WTC11 (cell line): ENCODE data around the gene CTDSPL. TPM values are rescaled to one million over a fixed set of nuclear protein-coding genes. Genes with fewer than 3 reads are reported as not detected.

ENCODE experiments used
- ATAC-seq: fragments of 200-7000 bp; cut with Tn5 transposase; 2 replicates; pipeline ENCODE4 v1.10.0; 2021; ENCODE audit warnings: mild to moderate bottlenecking, moderate library complexity
- CTCF ChIA-PET: fragments of 300-600 bp; sonication (Branson Sonifier 250); formaldehyde crosslinking; loops from one replicate; lab custom pipeline; 2021; ENCODE audit warnings: antibody characterized with exemption; lab: Charles Lee
- POLR2A ChIA-PET: fragments of 350-600 bp; sonication (Branson Sonifier 250); formaldehyde crosslinking; loops from one replicate; lab custom pipeline; 2021; ENCODE audit warnings: antibody characterized with exemption; lab: Charles Lee
- DNase-seq: peaks from one replicate; pipeline ENCODE4 v3.0.0; 2021; ENCODE audit warnings: low spot score
- H3K27ac Mint-ChIP-seq: 2 replicates; pipeline ENCODE4 v1.8.0; 2021; ENCODE audit warnings: mixed read lengths
- H3K27me3 Mint-ChIP-seq: 2 replicates; pipeline ENCODE4 v1.8.0; 2021; ENCODE audit warnings: low read depth, mild to moderate bottlenecking, moderate library complexity, mixed read lengths
- H3K36me3 Mint-ChIP-seq: 2 replicates; pipeline ENCODE4 v1.8.0; 2021; ENCODE audit warnings: mixed read lengths
- H3K4me1 Mint-ChIP-seq: 2 replicates; pipeline ENCODE4 v1.8.0; 2022; ENCODE audit warnings: mixed read lengths
- H3K4me3 Mint-ChIP-seq: 2 replicates; pipeline ENCODE4 v1.8.0; 2021; ENCODE audit warnings: mild to moderate bottlenecking, moderate library complexity, mixed read lengths
- H3K9me3 Mint-ChIP-seq: 2 replicates; pipeline ENCODE4 v1.8.0; 2021; ENCODE audit warnings: mixed read lengths
- AFF4 ChIP-seq: sonication (generic); formaldehyde crosslinking; IDR thresholded peaks from 2 replicates; pipeline ENCODE4 v1.8.1; 2023; ENCODE audit warnings: mild to moderate bottlenecking, missing genetic modification reagents, borderline replicate concordance
- ARID4B ChIP-seq: sonication (generic); formaldehyde crosslinking; IDR thresholded peaks from 2 replicates; pipeline ENCODE4 v1.8.0; 2023; ENCODE audit warnings: missing genetic modification reagents, mild to moderate bottlenecking, borderline replicate concordance
- EMX1 ChIP-seq: fragments of 250-450 bp; sonication (Bioruptor Pico); IDR thresholded peaks from 2 replicates; pipeline ENCODE4 v1.8.0; 2021; ENCODE audit warnings: mild to moderate bottlenecking
- ERG ChIP-seq: fragments of 250-450 bp; sonication (Bioruptor Pico); IDR thresholded peaks from 2 replicates; pipeline ENCODE4 v1.8.0; 2021; ENCODE audit warnings: mild to moderate bottlenecking
- GABPB1 ChIP-seq: sonication (generic); formaldehyde crosslinking; IDR thresholded peaks from 2 replicates; pipeline ENCODE4 v1.8.1; 2023; ENCODE audit warnings: mild to moderate bottlenecking, missing genetic modification reagents
- GRHL2 ChIP-seq: fragments of 250-450 bp; sonication (Bioruptor Pico); IDR thresholded peaks from 2 replicates; pipeline ENCODE4 v1.8.0; 2022; ENCODE audit warnings: mild to moderate bottlenecking, moderate library complexity; ENCODE audit not compliant: insufficient replicate concordance, severe bottlenecking
- PRRX2 ChIP-seq: fragments of 250-450 bp; sonication (Bioruptor Pico); IDR thresholded peaks from 2 replicates; pipeline ENCODE4 v1.8.0; 2021; ENCODE audit warnings: mild to moderate bottlenecking
- SMAD4 ChIP-seq: sonication (generic); formaldehyde crosslinking; IDR thresholded peaks from 2 replicates; pipeline ENCODE4 v1.8.0; 2022; ENCODE audit warnings: mild to moderate bottlenecking, missing genetic modification reagents
- ZMAT4 ChIP-seq: fragments of 250-450 bp; sonication (Bioruptor Pico); IDR thresholded peaks from 2 replicates; pipeline ENCODE4 v1.9.0; 2021; ENCODE audit warnings: mild to moderate bottlenecking
- ZNF219 ChIP-seq: sonication (generic); formaldehyde crosslinking; IDR thresholded peaks from 2 replicates; pipeline ENCODE4 v1.8.0; 2023; ENCODE audit warnings: missing genetic modification reagents, mild to moderate bottlenecking, borderline replicate concordance
- ZNF263 ChIP-seq: sonication (generic); formaldehyde crosslinking; IDR thresholded peaks from 2 replicates; pipeline ENCODE4 v1.8.1; 2022; ENCODE audit warnings: low read depth, mild to moderate bottlenecking, moderate library complexity, missing genetic modification reagents
- ZNF423 ChIP-seq: fragments of 250-450 bp; sonication (Bioruptor Pico); IDR thresholded peaks from 2 replicates; pipeline ENCODE4 v2.1.2; 2022; ENCODE audit warnings: mild to moderate bottlenecking, moderate library complexity
- ZNF512 ChIP-seq: sonication (generic); formaldehyde crosslinking; IDR thresholded peaks from 2 replicates; pipeline ENCODE4 v1.8.1; 2022; ENCODE audit warnings: missing genetic modification reagents, borderline replicate concordance
- ZNF532 ChIP-seq: fragments of 250-450 bp; sonication (Bioruptor Pico); IDR thresholded peaks from 2 replicates; pipeline ENCODE4 v1.9.0; 2021; ENCODE audit warnings: mild to moderate bottlenecking, borderline replicate concordance
- total RNA-seq: library from RNA; stranded (reverse); gene quantifications from 3 replicates; pipeline ENCODE4 v1.2.3, GENCODE V29; 2021

The CTDSPL gene
- total RNA-seq, 1 experiment from 2014 or later, result 41.2 TPM

GRCh38 chr3:38003817-38004414, 142.2 kb downstream of the CTDSPL start:
- Mint-ChIP-seq H3K27ac (no peak overlapping the region), H3K27me3 (no peaks in the 10 kb centered on the region), H3K4me1 (peaks cover 7% of the 10 kb centered on the region), H3K4me3 (no peak overlapping the region), H3K36me3 (peaks cover 10% of the 10 kb centered on the region; the same call in 1 of the 2 replicates), H3K9me3 (no peaks in the 10 kb centered on the region)
- no peak for ATAC-seq
- no peak for TF ChIP-seq PRRX2 (CRISPR knock-in tag)
- TF ChIP-seq GABPB1 (CRISPR knock-in tag), result peak; percentile 80
- CTCF ChIA-PET, result interaction anchor here (0.5 to 1.2 kb wide), 25 partner anchors 9 to 996 kb away, joined by 3 to 25 read pairs (median 3); partner anchors contain the start of genes ACAA1, DLEC1, PLCD1 and VILL
- no peak for DNase-seq
- POLR2A ChIA-PET, result interaction anchor here (0.6 kb wide), 1 partner anchor 23 kb away, joined by 7 read pairs; no protein-coding TSS in a partner anchor

GRCh38 chr3:38004415-38005075, 142.9 kb downstream of the CTDSPL start:
- Mint-ChIP-seq H3K27ac (peak overlapping the region; percentile 76; the same call in 1 of the 2 replicates), H3K4me3 (no peak overlapping the region), H3K9me3 (no peaks in the 10 kb centered on the region), H3K27me3 (no peaks in the 10 kb centered on the region), H3K36me3 (peaks cover 10% of the 10 kb centered on the region; the same call in 1 of the 2 replicates), H3K4me1 (peaks cover 5% of the 10 kb centered on the region)
- peak; percentile 58 for ATAC-seq
- peak; percentile 72 for DNase-seq
- POLR2A ChIA-PET, result no interaction called here
- CTCF ChIA-PET, result interaction anchor here (0.9 to 1.2 kb wide), 11 partner anchors 10 to 995 kb away, joined by 3 to 25 read pairs (median 5); partner anchors contain the start of genes DLEC1 and PLCD1
- TF ChIP-seq ZNF423 (CRISPR knock-in tag), result no peak
- TF ChIP-seq ZNF532, result no peak
- TF ChIP-seq ZMAT4 (CRISPR knock-in tag), result no peak
- no peak for TF ChIP-seq ZNF219
- no peak for TF ChIP-seq ZNF512 (CRISPR knock-in tag)
- TF ChIP-seq AFF4 (CRISPR knock-in tag), result no peak
- no peak for TF ChIP-seq GRHL2 (CRISPR knock-in tag)
- TF ChIP-seq EMX1, result no peak
- no peak for TF ChIP-seq PRRX2 (CRISPR knock-in tag)
- no peak for TF ChIP-seq ERG (CRISPR knock-in tag)
- TF ChIP-seq ARID4B (CRISPR knock-in tag), result no peak
- TF ChIP-seq ZNF263 (CRISPR knock-in tag), result no peak
- TF ChIP-seq SMAD4 (CRISPR knock-in tag), result no peak
